ENCODE measurements around the gene ROR1. TPM values are rescaled to one million over a fixed set of nuclear protein-coding genes. Genes with fewer than 3 reads are reported as not detected.

The ROR1 gene
- total RNA-seq, 4 donors from 2014 or later = 0.73 to 2.6 (median 1.4) TPM

GRCh38 chr1:64140596-64140995 lies 366.8 kb downstream of the ROR1 start:
- Histone ChIP-seq H3K4me3 (replicated peaks in 1 of 3) (no peak overlapping the region), H3K4me1 (no peaks in the 10 kb centered on the region), H3K9me3 (no peaks in the 10 kb centered on the region), H3K36me3 (no peaks in the 10 kb centered on the region), H3K27me3 (no peaks in the 10 kb centered on the region), H3K27ac (no peak overlapping the region)
- WGBS, 2 donors = 76% methylated on average over 2 of the region's 2 CpGs
- intact Hi-C loops (cut with DNase I) = no loop called here
- no peak for DNase-seq
- TF ChIP-seq CTCF (IDR thresholded peaks at IDR 0.05) (no peak), POLR2A (IDR thresholded peaks at IDR 0.05) (no peak)

- intact Hi-C loops (cut with DNase I) = no loop called here
- no peaks in the 10 kb centered on the region for H3K36me3 ChIP-seq
- DNase-seq = no peak
- H3K27me3 ChIP-seq = no peaks in the 10 kb centered on the region
- H3K4me1 ChIP-seq = no peaks in the 10 kb centered on the region
- H3K4me3 ChIP-seq (replicated peaks in 1 of 3) = no peak overlapping the region
- TF ChIP-seq CTCF (IDR thresholded peaks at IDR 0.05) (no peak), POLR2A (IDR thresholded peaks at IDR 0.05) (no peak)
- 77 to 84% methylated on average over 5 of the region's 5 CpGs for WGBS, 2 donors
- H3K9me3 ChIP-seq = no peaks in the 10 kb centered on the region
- H3K27ac ChIP-seq = no peak overlapping the region
These were observed 373.4 kb downstream of the ROR1 start for GRCh38 chr1:64147045-64147724.

GRCh38 chr1:64147759-64148158 lies 373.9 kb downstream of the ROR1 start:
- 46 to 62% methylated on average over 1 of the region's 1 CpG for WGBS, 2 donors
- intact Hi-C loops (cut with DNase I) = no loop called here

GRCh38 chr1:64150266-64150665 lies 376.4 kb downstream of the ROR1 start:
- Histone ChIP-seq H3K27ac (no peak overlapping the region), H3K9me3 (no peaks in the 10 kb centered on the region), H3K36me3 (no peaks in the 10 kb centered on the region), H3K4me3 (replicated peaks in 1 of 3) (no peak overlapping the region), H3K27me3 (no peaks in the 10 kb centered on the region), H3K4me1 (no peaks in the 10 kb centered on the region)
- DNase-seq = no peak
- WGBS, 2 donors = 74 to 93% methylated on average over 4 of the region's 4 CpGs
- intact Hi-C loops (cut with DNase I) = no loop called here
- TF ChIP-seq POLR2A (IDR thresholded peaks at IDR 0.05) = no peak
- TF ChIP-seq CTCF (IDR thresholded peaks at IDR 0.05) = no peak

More at GRCh38 chr1:64147759-64148158, 373.9 kb downstream of the ROR1 start:
- TF ChIP-seq CTCF (IDR thresholded peaks at IDR 0.05) = no peak
- no peak for TF ChIP-seq POLR2A (IDR thresholded peaks at IDR 0.05)
- Histone ChIP-seq H3K4me1 (no peaks in the 10 kb centered on the region), H3K27me3 (no peaks in the 10 kb centered on the region), H3K36me3 (no peaks in the 10 kb centered on the region), H3K9me3 (no peaks in the 10 kb centered on the region), H3K27ac (no peak overlapping the region), H3K4me3 (replicated peaks in 1 of 3) (no peak overlapping the region)
- DNase-seq = no peak

GRCh38 chr1:64150729-64151230 lies 377.0 kb downstream of the ROR1 start:
- no peak for TF ChIP-seq POLR2A (IDR thresholded peaks at IDR 0.05)
- TF ChIP-seq CTCF (IDR thresholded peaks at IDR 0.05) = no peak
- DNase-seq = no peak
- Histone ChIP-seq H3K9me3 (no peaks in the 10 kb centered on the region), H3K27me3 (no peaks in the 10 kb centered on the region), H3K4me1 (no peaks in the 10 kb centered on the region), H3K36me3 (no peaks in the 10 kb centered on the region), H3K4me3 (replicated peaks in 1 of 3) (no peak overlapping the region), H3K27ac (no peak overlapping the region)
- 90 to 92% methylated on average over 2 of the region's 2 CpGs for WGBS, 2 donors
- intact Hi-C loops (cut with DNase I) = no loop called here

Measured in thyroid gland (tissue), 4 donors.